BE2C (cell line): ENCODE results near the gene OSM.

ENCODE experiments used
- DNase-seq: peaks from one replicate; pipeline ENCODE4 v3.0.0-alpha.2; 2020
- H3K27me3 ChIP-seq: fragments of 250-450 bp; sonication (Bioruptor Pico); 2 replicates; pipeline ENCODE4 v1.5.1; 2020; ENCODE audit warnings: mild to moderate bottlenecking
- H3K36me3 ChIP-seq: fragments of 250-450 bp; sonication (Bioruptor Pico); 2 replicates; pipeline ENCODE4 v1.5.1; 2020; ENCODE audit warnings: mild to moderate bottlenecking
- H3K4me1 ChIP-seq: fragments of 250-450 bp; sonication (Bioruptor Pico); 2 replicates; pipeline ENCODE4 v1.5.1; 2020
- H3K4me3 ChIP-seq: 2 replicates; pipeline ENCODE4 v1.5.1; 2011; ENCODE audit warnings: low read depth, low read length
- H3K9me3 ChIP-seq: fragments of 250-450 bp; sonication (Bioruptor Pico); 2 replicates; pipeline ENCODE4 v1.5.1; 2020
- CTCF ChIP-seq: IDR thresholded peaks from 2 replicates; pipeline ENCODE4 v1.5.1; 2012; ENCODE audit warnings: mild to moderate bottlenecking, low read depth, low read length

The OSM gene

GRCh38 chr22:30306627-30307011 lies 40.0 kb upstream of the OSM start:
- no peak for DNase-seq
- no peaks in the 10 kb centered on the region for H3K9me3 ChIP-seq
- H3K36me3 ChIP-seq = no peaks in the 10 kb centered on the region
- no peaks in the 10 kb centered on the region for H3K27me3 ChIP-seq
- TF ChIP-seq CTCF = no peak
- H3K4me1 ChIP-seq = no peaks in the 10 kb centered on the region; the same call in 1 of the 2 replicates
- no peak overlapping the region for H3K4me3 ChIP-seq

GRCh38 chr22:30305906-30306626 lies 39.4 kb upstream of the OSM start:
- Histone ChIP-seq H3K27me3 (no peaks in the 10 kb centered on the region), H3K9me3 (no peaks in the 10 kb centered on the region), H3K4me3 (no peak overlapping the region), H3K36me3 (no peaks in the 10 kb centered on the region), H3K4me1 (no peaks in the 10 kb centered on the region; the same call in 1 of the 2 replicates)
- DNase-seq = no peak
- no peak for TF ChIP-seq CTCF

GRCh38 chr22:30305519-30305905 lies 38.9 kb upstream of the OSM start:
- Histone ChIP-seq H3K36me3 (no peaks in the 10 kb centered on the region), H3K4me1 (no peaks in the 10 kb centered on the region; the same call in 1 of the 2 replicates), H3K9me3 (no peaks in the 10 kb centered on the region), H3K27me3 (no peaks in the 10 kb centered on the region), H3K4me3 (no peak overlapping the region)
- no peak for DNase-seq
- TF ChIP-seq CTCF = no peak

GRCh38 chr22:30304495-30305244 lies 38.0 kb upstream of the OSM start:
- no peak for DNase-seq
- Histone ChIP-seq H3K27me3 (no peaks in the 10 kb centered on the region), H3K9me3 (no peaks in the 10 kb centered on the region), H3K4me3 (no peak overlapping the region), H3K36me3 (no peaks in the 10 kb centered on the region), H3K4me1 (no peaks in the 10 kb centered on the region; the same call in 1 of the 2 replicates)
- TF ChIP-seq CTCF = no peak

GRCh38 chr22:30302810-30303138 lies 36.1 kb upstream of the OSM start:
- H3K4me3 ChIP-seq = no peak overlapping the region
- no peak for DNase-seq
- H3K36me3 ChIP-seq = no peaks in the 10 kb centered on the region
- no peaks in the 10 kb centered on the region for H3K9me3 ChIP-seq
- TF ChIP-seq CTCF = no peak
- no peaks in the 10 kb centered on the region for H3K27me3 ChIP-seq
- H3K4me1 ChIP-seq = peaks cover 8% of the 10 kb centered on the region

DNA sequence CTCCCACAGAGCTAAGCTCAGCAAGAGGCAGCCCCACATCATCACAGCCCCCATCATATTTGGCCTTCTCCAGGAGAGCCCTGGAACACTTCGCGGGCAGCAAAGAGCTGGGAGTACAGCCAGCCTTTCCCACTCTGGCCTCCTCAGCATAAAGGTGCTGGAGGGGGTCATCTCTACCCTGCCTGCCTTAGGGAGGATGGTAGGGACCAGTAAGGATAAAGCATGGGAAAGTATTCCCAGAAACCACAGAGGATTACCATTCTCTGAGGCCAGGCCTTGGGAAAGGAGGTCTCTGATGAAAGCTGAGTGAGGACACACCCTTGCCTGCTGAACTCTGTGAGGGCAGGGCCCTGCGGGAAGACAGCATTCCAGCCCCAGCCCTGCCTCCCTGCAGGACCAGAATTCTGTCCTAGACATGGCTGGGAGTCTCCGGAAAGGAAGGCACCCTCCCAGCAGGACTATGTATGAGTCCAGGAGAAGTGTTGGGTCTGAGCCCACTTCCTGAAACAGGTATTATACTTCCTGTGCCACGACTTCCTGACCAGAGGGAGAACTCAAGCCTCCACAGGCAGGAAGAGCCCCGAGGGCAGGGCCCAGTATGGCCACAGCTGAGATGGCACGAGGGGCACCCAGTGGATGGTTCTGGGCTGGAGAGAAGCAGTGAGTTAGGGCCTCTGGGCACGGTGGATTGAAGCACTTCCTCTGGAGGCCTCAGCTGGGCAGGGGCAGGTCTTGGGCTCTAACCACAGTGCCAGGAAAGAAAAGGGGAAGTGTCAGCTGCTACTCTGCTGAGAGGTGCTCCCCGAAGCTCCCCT lies 35.6 kb upstream of the OSM start:
- TF ChIP-seq CTCF = no peak
- DNase-seq = no peak
- no peaks in the 10 kb centered on the region for H3K27me3 ChIP-seq
- no peak overlapping the region for H3K4me3 ChIP-seq
- no peaks in the 10 kb centered on the region for H3K9me3 ChIP-seq
- H3K4me1 ChIP-seq = peaks cover 9% of the 10 kb centered on the region
- no peaks in the 10 kb centered on the region for H3K36me3 ChIP-seq
